Retinal pigment epithelial cell (primary cell): ENCODE measurements around the gene BEST2.
A peak's percentile ranks its signal among the peaks of the same experiment; 100 is the strongest.
"Not testable (repeated sequence)": the region's sequence is repeated elsewhere in the genome, so short reads cannot be mapped to it uniquely, and the experiment has no call there.

ENCODE experiments used
- DNase-seq: peaks from one replicate; pipeline ENCODE4 v3.0.0-alpha.2; 2010; ENCODE audit warnings: low read depth
- H3K4me3 ChIP-seq: 2 replicates; pipeline ENCODE4 v1.5.1; 2011; ENCODE audit warnings: mild to moderate bottlenecking, low read length, control low read depth, moderate library complexity
- CTCF ChIP-seq: conservative IDR thresholded peaks from 2 replicates; pipeline ENCODE4 v1.5.1; 2011; ENCODE audit warnings: low read depth, low read length, control low read depth, inconsistent platforms

The BEST2 gene

GRCh38 chr19:12792853-12793289, 41.3 kb downstream of the BEST2 start:
- peak overlapping the region; percentile 76 for H3K4me3 ChIP-seq
- no peak for DNase-seq
- TF ChIP-seq CTCF, result no peak

- TF ChIP-seq CTCF, result no peak
- H3K4me3 ChIP-seq, result peak overlapping the region; percentile 76
- DNase-seq, result peak; percentile 75
These were observed 42.0 kb downstream of the BEST2 start for GRCh38 chr19:12793290-12794195.

- H3K4me3 ChIP-seq, result peak overlapping the region; percentile 76
- DNase-seq, result no peak
- no peak for TF ChIP-seq CTCF
These were observed 42.8 kb downstream of the BEST2 start for GRCh38 chr19:12794196-12794941.

- no peak for TF ChIP-seq CTCF
- no peak overlapping the region for H3K4me3 ChIP-seq
- DNase-seq, result no peak
These were observed 43.4 kb downstream of the BEST2 start for GRCh38 chr19:12794971-12795381.

- H3K4me3 ChIP-seq, result no peak overlapping the region
- TF ChIP-seq CTCF, result peak; percentile 94
- DNase-seq, result no peak
These were observed 44.8 kb downstream of the BEST2 start for GRCh38 chr19:12796146-12797071.

- H3K4me3 ChIP-seq, result no peak overlapping the region
- no peak for DNase-seq
- TF ChIP-seq CTCF, result no peak
These were observed 45.6 kb downstream of the BEST2 start for GRCh38 chr19:12797141-12797587.

- not testable (repeated sequence) for DNase-seq
These were observed 46.0 kb downstream of the BEST2 start for GRCh38 chr19:12797607-12798006.

More at GRCh38 chr19:12797607-12798006, 46.0 kb downstream of the BEST2 start:
- H3K4me3 ChIP-seq, result not testable (repeated sequence)
